H1 (cell line): ENCODE measurements around the gene CNR2. TPM values are rescaled to one million over a fixed set of nuclear protein-coding genes. Genes with fewer than 3 reads are reported as not detected.

Experiments used
- CTCF ChIA-PET: fragments of 300-600 bp; sonication (Branson Sonifier 250); formaldehyde crosslinking; loops from one replicate; lab custom pipeline; 2021; ENCODE audit not compliant: partially characterized antibody; lab: Charles Lee
- POLR2A ChIA-PET: fragments of 300-600 bp; sonication (Branson Sonifier 250); formaldehyde crosslinking; loops from one replicate; lab custom pipeline; 2021; ENCODE audit warnings: inconsistent platforms; ENCODE audit not compliant: partially characterized antibody; lab: Charles Lee
- DNase-seq, 2 experiments: peaks; one replicate each; pipeline versions ENCODE4 v3.0.0 to v3.0.0-alpha.2; 2010 to 2022; ENCODE audit warnings: low spot score in 2 of 2, low read depth in 1 of 2, mixed read lengths in 1 of 2
- FAIRE-seq: peaks from 2 replicates; lab custom pipeline; 2011; peaks lifted over from hg19 to GRCh38; lab: Jason Lieb, UNC
- H2AFZ ChIP-seq: 2 replicates; pipeline ENCODE4 v1.8.1; 2012; ENCODE audit warnings: low read length, inconsistent platforms
- H2AK5ac ChIP-seq: 2 replicates; pipeline ENCODE4 v1.6.1; 2013; ENCODE audit warnings: low read depth, low read length
- H2BK120ac ChIP-seq: replicated peaks from 2 replicates; pipeline ENCODE3; 2013; ENCODE audit warnings: low read depth, low read length, inconsistent platforms
- H2BK12ac ChIP-seq: 2 replicates; pipeline ENCODE4 v1.6.1; 2013; ENCODE audit warnings: low read depth, low read length
- H2BK15ac ChIP-seq: 2 replicates; pipeline ENCODE4 v1.6.1; 2013; ENCODE audit warnings: low read length
- H2BK20ac ChIP-seq: 2 replicates; pipeline ENCODE4 v1.6.1; 2013; ENCODE audit warnings: low read length
- H2BK5ac ChIP-seq: 2 replicates; pipeline ENCODE4 v1.6.1; 2013; ENCODE audit warnings: low read depth, low read length
- H3K14ac ChIP-seq: 2 replicates; pipeline ENCODE4 v1.6.1; 2013; ENCODE audit warnings: inconsistent platforms; ENCODE audit not compliant: insufficient read length
- H3K18ac ChIP-seq: 2 replicates; pipeline ENCODE4 v1.6.1; 2013; ENCODE audit warnings: low read length; ENCODE audit errors: extremely low read depth
- H3K23ac ChIP-seq: 2 replicates; pipeline ENCODE4 v1.6.1; 2013; ENCODE audit warnings: inconsistent platforms; ENCODE audit not compliant: insufficient read length
- H3K23me2 ChIP-seq: 2 replicates; pipeline ENCODE4 v1.6.1; 2013; ENCODE audit warnings: low read depth, low read length
- H3K27ac ChIP-seq: 2 replicates; pipeline ENCODE4 v1.6.1; 2011; ENCODE audit warnings: low read depth, low read length, inconsistent platforms
- H3K27me3 ChIP-seq, 4 experiments: replicated peaks in 1 of 4; 1 replicate in 1 of 4; 2 replicates in 3 of 4; pipeline versions ENCODE4 v1.6.1 to v1.8.1; 2011 to 2013; ENCODE audit warnings: low read length in 3 of 4, mild to moderate bottlenecking in 3 of 4, inconsistent platforms in 2 of 4, mixed read lengths in 2 of 4, moderate library complexity in 1 of 4; ENCODE audit not compliant: control insufficient read depth in 3 of 4, insufficient read depth in 3 of 4; ENCODE audit errors: extremely low read depth in 1 of 4
- H3K36me3 ChIP-seq, 4 experiments: 2 replicates each; pipeline versions ENCODE4 v1.6.1 to v1.8.1; 2011 to 2013; ENCODE audit warnings: mild to moderate bottlenecking in 4 of 4, low read length in 3 of 4, moderate library complexity in 2 of 4, control low read depth in 1 of 4, inconsistent platforms in 1 of 4; ENCODE audit not compliant: insufficient read depth in 4 of 4, control insufficient read depth in 2 of 4
- H3K4ac ChIP-seq: replicated peaks from 2 replicates; pipeline ENCODE3; 2013; ENCODE audit warnings: low read length, low read depth, mixed read lengths, inconsistent platforms; ENCODE audit not compliant: insufficient read length
- H3K4me1 ChIP-seq, 4 experiments: replicated peaks in 1 of 4; 1 replicate in 1 of 4; 2 replicates in 3 of 4; pipeline versions ENCODE4 v1.6.1 to v1.8.1; 2011 to 2013; ENCODE audit warnings: low read length in 3 of 4, inconsistent platforms in 2 of 4, mixed read lengths in 1 of 4; ENCODE audit not compliant: insufficient read depth in 4 of 4, control insufficient read depth in 3 of 4
- H3K4me2 ChIP-seq, 2 experiments: 2 replicates each; pipeline versions ENCODE4 v1.6.1 to v1.8.1; 2011 to 2013; ENCODE audit warnings: low read depth in 2 of 2, low read length in 2 of 2, control low read depth in 1 of 2, inconsistent platforms in 1 of 2, mild to moderate bottlenecking in 1 of 2; ENCODE audit not compliant: insufficient read depth in 1 of 2
- H3K4me3 ChIP-seq, 4 experiments: fragments of 200-600, 300-600 bp in 1 of 4; sonication (generic), shearing (Covaris generic), sonication (Bioruptor Twin) in 1 of 4; 2 replicates each; pipeline versions ENCODE4 v1.5.1 to v1.8.1; 2011 to 2016; ENCODE audit warnings: low read length in 4 of 4, low read depth in 3 of 4, control low read depth in 2 of 4, inconsistent platforms in 2 of 4, mild to moderate bottlenecking in 2 of 4, mixed read lengths in 1 of 4, moderate library complexity in 1 of 4; ENCODE audit not compliant: insufficient read depth in 2 of 4; ENCODE audit errors: extremely low read depth in 1 of 4
- H3K56ac ChIP-seq: replicated peaks from 2 replicates; pipeline ENCODE3; 2013; ENCODE audit warnings: low read depth, mild to moderate bottlenecking, mixed read lengths, low read length, inconsistent platforms; ENCODE audit not compliant: insufficient read length
- H3K79me1 ChIP-seq: 2 replicates; pipeline ENCODE4 v1.6.1; 2013; ENCODE audit warnings: low read depth, low read length, control low read depth
- H3K79me2 ChIP-seq, 2 experiments: 2 replicates each; pipeline versions ENCODE4 v1.6.1 to v1.8.1; 2012 to 2013; ENCODE audit warnings: low read length in 2 of 2, mild to moderate bottlenecking in 2 of 2, inconsistent platforms in 1 of 2; ENCODE audit not compliant: insufficient read depth in 2 of 2, control insufficient read depth in 1 of 2
- H3K9ac ChIP-seq, 4 experiments: replicated peaks in 1 of 4; 1 replicate in 1 of 4; 2 replicates in 3 of 4; pipeline versions ENCODE4 v1.6.1 to v1.8.1; 2011 to 2013; ENCODE audit warnings: low read depth in 3 of 4, low read length in 3 of 4, control low read depth in 2 of 4, mild to moderate bottlenecking in 2 of 4, moderate library complexity in 2 of 4, inconsistent platforms in 1 of 4; ENCODE audit errors: extremely low read depth in 1 of 4
- H3K9me3 ChIP-seq, 2 experiments: 2 replicates each; pipeline versions ENCODE4 v1.6.1 to v1.8.1; 2012 to 2013; ENCODE audit warnings: mild to moderate bottlenecking in 2 of 2, moderate library complexity in 2 of 2, control low read depth in 1 of 2, inconsistent platforms in 1 of 2, low read depth in 1 of 2, low read length in 1 of 2, mixed read lengths in 1 of 2; ENCODE audit not compliant: insufficient read depth in 2 of 2
- H4K20me1 ChIP-seq, 2 experiments: replicated peaks in 1 of 2; 2 replicates each; pipeline versions ENCODE3 to v1.8.1; 2011 to 2013; ENCODE audit warnings: inconsistent platforms in 2 of 2, low read length in 2 of 2, mild to moderate bottlenecking in 1 of 2; ENCODE audit not compliant: insufficient read depth in 2 of 2, control insufficient read depth in 1 of 2
- H4K5ac ChIP-seq: 2 replicates; pipeline ENCODE4 v1.6.1; 2013; ENCODE audit warnings: low read length, low read depth, mixed read lengths, inconsistent platforms; ENCODE audit not compliant: insufficient read length
- H4K8ac ChIP-seq: 2 replicates; pipeline ENCODE4 v1.8.0; 2013; ENCODE audit warnings: mild to moderate bottlenecking, moderate library complexity, low read length, inconsistent platforms; ENCODE audit not compliant: insufficient read depth; ENCODE audit errors: extremely low read depth
- H4K91ac ChIP-seq: replicated peaks from 2 replicates; pipeline ENCODE3; 2013; ENCODE audit warnings: low read length, mixed read lengths, inconsistent platforms; ENCODE audit not compliant: insufficient read length
- CEBPB ChIP-seq: IDR thresholded peaks from 2 replicates; pipeline ENCODE4 v1.6.1; 2012; ENCODE audit warnings: low read depth, low read length
- CTBP2 ChIP-seq: IDR thresholded peaks from 2 replicates; pipeline ENCODE4 v1.7.0; 2011; ENCODE audit warnings: borderline replicate concordance, mild to moderate bottlenecking, moderate library complexity, mixed read lengths, low read length; ENCODE audit not compliant: insufficient read depth, insufficient read length
- GTF2F1 ChIP-seq: IDR thresholded peaks from 2 replicates; pipeline ENCODE4 v1.6.1; 2012; ENCODE audit warnings: low read depth, low read length, improper control_type of control experiment, borderline replicate concordance
- HDAC2 ChIP-seq, 2 experiments: fragments of 300-600 bp in 1 of 2; sonication (generic) in 1 of 2; IDR thresholded peaks; 2 replicates each; pipeline ENCODE4 v1.6.1; 2011 to 2012; ENCODE audit warnings: low read depth in 2 of 2, low read length in 2 of 2, mild to moderate bottlenecking in 2 of 2, moderate library complexity in 2 of 2, borderline replicate concordance in 1 of 2, inconsistent platforms in 1 of 2
- HDAC6 ChIP-seq: IDR thresholded peaks from one replicate; pipeline ENCODE4 v1.7.1; 2012; ENCODE audit warnings: low read depth, mild to moderate bottlenecking, inconsistent platforms, low read length, moderate library complexity
- NANOG ChIP-seq: IDR thresholded peaks from 2 replicates; pipeline ENCODE4 v1.6.1; 2011; ENCODE audit warnings: low read length, low read depth, mild to moderate bottlenecking, inconsistent platforms; ENCODE audit not compliant: insufficient read depth, poor library complexity, severe bottlenecking
- SP1 ChIP-seq: IDR thresholded peaks from 2 replicates; pipeline ENCODE4 v1.6.1; 2011; ENCODE audit warnings: low read depth, low read length
- SP4 ChIP-seq: IDR thresholded peaks from 2 replicates; pipeline ENCODE4 v1.6.1; 2012; ENCODE audit warnings: low read length, inconsistent platforms
- TAF7 ChIP-seq: optimal IDR thresholded peaks from 2 replicates; pipeline ENCODE3; 2011; ENCODE audit warnings: low read depth, mild to moderate bottlenecking, inconsistent platforms, low read length, moderate library complexity, borderline replicate concordance
- WGBS, 2 experiments: shearing (Covaris generic) in 1 of 2; methylation state at CpG; one replicate each; pipeline versions ENCODE4 v1.1.6 to v1.1.7; 2013 to 2015; ENCODE audit warnings: low lambda C conversion rate in 2 of 2, mixed read lengths in 2 of 2, inconsistent platforms in 1 of 2, low coverage in 1 of 2, missing lambda C conversion rate in 1 of 2; ENCODE audit not compliant: insufficient replicate concordance in 2 of 2, insufficient coverage in 1 of 2, insufficient read length in 1 of 2; ENCODE audit errors: extremely low coverage in 1 of 2, missing lambda C conversion rate in 1 of 2; 5-methylcytosine and 5-hydroxymethylcytosine counted together
- polyA plus RNA-seq, 7 experiments: library from polyadenylated mRNA; depleted of rRNA in 3 of 7; stranded (reverse) in 5 of 7; unstranded in 2 of 7; fragments of >200 nt in 5 of 7; fragments of 200-250 nt in 2 of 7; gene quantifications; 1 replicate in 5 of 7; 2 replicates in 1 of 7; 4 replicates in 1 of 7; pipeline versions ENCODE4 v1.2.1 to v1.2.3, GENCODE V29; 2011 to 2013; ENCODE audit warnings: missing spikeins in 2 of 7, mixed read lengths in 2 of 7
- total RNA-seq: library from RNA; stranded (reverse); fragmentation: NEBNext Ultra II Directional; extraction: Animal tissue kit (Norgen Biotek cat#: 25700); gene quantifications from 2 replicates; pipeline ENCODE4 v1.2.1, GENCODE V29; 2021

The CNR2 gene
- total and polyA plus RNA-seq, 2 of the 8 experiments (the other 6 are each of a cell fraction or from before 2014, with no cell fraction given) = not detected

DNA sequence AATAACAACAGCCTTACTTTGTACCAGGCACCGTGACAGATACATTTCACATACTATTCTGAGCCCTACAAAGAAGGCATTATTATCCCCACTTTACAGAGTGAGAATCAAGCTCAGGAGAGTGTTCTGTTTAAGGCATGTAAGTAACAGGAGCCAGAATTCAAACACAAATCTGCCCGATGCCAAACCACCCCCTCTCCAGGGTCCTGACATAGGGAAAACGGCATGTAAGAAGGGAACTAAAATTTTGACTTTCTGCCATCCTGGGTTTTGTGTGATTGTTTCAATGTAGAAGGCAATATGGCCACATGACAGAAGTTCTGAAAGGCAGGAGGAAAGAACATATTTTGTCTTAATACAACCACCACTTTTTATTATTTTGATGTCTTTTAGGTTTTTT lies 50.5 kb downstream of the CNR2 start:
- Histone ChIP-seq H3K18ac (no peak overlapping the region), H3K9me3 (no peaks in the 10 kb centered on the region), H4K8ac (no peak overlapping the region), H3K23me2 (peaks cover 3% of the 10 kb centered on the region; the same call in 1 of the 2 replicates), H2BK15ac (no peak overlapping the region), H3K36me3 (no peaks in the 10 kb centered on the region), H2BK20ac (no peak overlapping the region), H2BK12ac (no peak overlapping the region), H3K27me3 (peaks cover 6 to 15% (median 12%) of the 10 kb centered on the region in 4 experiments), H3K27ac (no peak overlapping the region), H3K4me3 (no peak overlapping the region), H3K23ac (no peak overlapping the region), H4K20me1 (no peaks in the 10 kb centered on the region), H3K4ac (no peak overlapping the region), H3K56ac (no peak overlapping the region), H3K79me1 (no peaks in the 10 kb centered on the region), H2AFZ (no peak overlapping the region), H4K5ac (no peak overlapping the region), H3K9ac (no peak overlapping the region), H3K14ac (no peak overlapping the region), H4K91ac (no peak overlapping the region), H3K79me2 (no peaks in the 10 kb centered on the region), H3K4me2 (no peak overlapping the region), H2BK120ac (no peak overlapping the region), H3K4me1 (no peaks in the 10 kb centered on the region; a peak in 1 of 7 replicates), H2BK5ac (no peak overlapping the region), H2AK5ac (no peak overlapping the region)
- POLR2A ChIA-PET = interaction anchor here (0.9 kb wide), 1 partner anchor 22 kb away, joined by 3 read pairs; no protein-coding TSS in a partner anchor
- no peak for FAIRE-seq
- 91% methylated on average over 3 of the region's 3 CpGs; no CpG with 5 or more reads in 1 of the 2 experiments for WGBS, 2 experiments
- DNase-seq = no peak
- TF ChIP-seq CTBP2 (no peak), CEBPB (no peak), SP4 (no peak), HDAC6 (no peak), GTF2F1 (no peak), NANOG (no peak), TAF7 (no peak), HDAC2 (IDR thresholded peaks at IDR 0.05; ENCODE audit: borderline replicate concordance in 1 of 2, low read depth in 2 of 2, low read length in 2 of 2) (no peak), SP1 (no peak)
- CTCF ChIA-PET = interaction anchor here (0.6 to 1.8 kb wide), 2 partner anchors 52 to 185 kb away, joined by 4 to 8 read pairs; no protein-coding TSS in a partner anchor
